HG02973 (cell line): ENCODE results near the gene CCDC178.
"Not testable (repeated sequence)": the region's sequence is repeated elsewhere in the genome, so short reads cannot be mapped to it uniquely, and the experiment has no call there.

ENCODE experiments used
- ATAC-seq: cut with Tn5 transposase; IDR thresholded peaks from one replicate; pipeline ENCODE4 v1.9.1; 2021; ENCODE audit warnings: moderate library complexity; ENCODE audit not compliant: unreplicated experiment

The CCDC178 gene, protein sequence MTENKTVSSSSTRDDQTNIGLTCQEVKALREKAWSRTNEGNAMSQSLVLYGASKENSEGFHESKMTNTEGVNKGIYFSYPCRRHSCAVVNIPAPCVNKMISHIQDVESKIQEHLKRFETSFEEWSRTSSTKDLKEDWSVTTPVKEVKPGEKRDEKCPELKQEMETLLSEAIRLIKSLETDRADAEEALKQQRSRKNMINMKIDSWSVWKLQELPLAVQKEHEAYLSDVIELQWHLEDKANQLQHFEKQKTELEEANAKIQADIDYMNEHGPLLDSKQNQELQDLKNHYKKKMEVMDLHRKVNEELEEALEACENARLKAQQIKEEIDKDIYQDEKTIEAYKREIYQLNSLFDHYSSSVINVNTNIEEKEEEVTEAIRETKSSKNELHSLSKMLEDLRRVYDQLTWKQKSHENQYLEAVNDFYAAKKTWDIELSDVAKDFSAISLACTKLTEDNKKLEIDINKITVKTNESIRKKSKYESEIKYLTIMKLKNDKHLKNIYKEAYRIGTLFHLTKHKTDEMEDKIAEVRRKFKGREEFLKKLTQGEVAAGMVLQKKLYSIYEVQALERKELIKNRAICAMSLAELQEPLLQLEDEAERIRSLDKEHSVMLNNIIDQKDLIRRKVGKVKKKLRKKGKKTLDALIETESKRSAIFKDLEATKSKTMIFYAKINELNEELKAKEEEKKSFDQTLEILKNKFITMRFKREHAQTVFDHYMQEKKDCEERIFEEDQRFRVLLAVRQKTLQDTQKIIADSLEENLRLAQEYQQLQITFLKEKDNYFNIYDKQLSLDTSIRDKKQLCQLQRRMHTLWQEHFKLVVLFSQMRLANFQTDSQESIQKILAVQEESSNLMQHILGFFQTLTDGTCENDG

DNA sequence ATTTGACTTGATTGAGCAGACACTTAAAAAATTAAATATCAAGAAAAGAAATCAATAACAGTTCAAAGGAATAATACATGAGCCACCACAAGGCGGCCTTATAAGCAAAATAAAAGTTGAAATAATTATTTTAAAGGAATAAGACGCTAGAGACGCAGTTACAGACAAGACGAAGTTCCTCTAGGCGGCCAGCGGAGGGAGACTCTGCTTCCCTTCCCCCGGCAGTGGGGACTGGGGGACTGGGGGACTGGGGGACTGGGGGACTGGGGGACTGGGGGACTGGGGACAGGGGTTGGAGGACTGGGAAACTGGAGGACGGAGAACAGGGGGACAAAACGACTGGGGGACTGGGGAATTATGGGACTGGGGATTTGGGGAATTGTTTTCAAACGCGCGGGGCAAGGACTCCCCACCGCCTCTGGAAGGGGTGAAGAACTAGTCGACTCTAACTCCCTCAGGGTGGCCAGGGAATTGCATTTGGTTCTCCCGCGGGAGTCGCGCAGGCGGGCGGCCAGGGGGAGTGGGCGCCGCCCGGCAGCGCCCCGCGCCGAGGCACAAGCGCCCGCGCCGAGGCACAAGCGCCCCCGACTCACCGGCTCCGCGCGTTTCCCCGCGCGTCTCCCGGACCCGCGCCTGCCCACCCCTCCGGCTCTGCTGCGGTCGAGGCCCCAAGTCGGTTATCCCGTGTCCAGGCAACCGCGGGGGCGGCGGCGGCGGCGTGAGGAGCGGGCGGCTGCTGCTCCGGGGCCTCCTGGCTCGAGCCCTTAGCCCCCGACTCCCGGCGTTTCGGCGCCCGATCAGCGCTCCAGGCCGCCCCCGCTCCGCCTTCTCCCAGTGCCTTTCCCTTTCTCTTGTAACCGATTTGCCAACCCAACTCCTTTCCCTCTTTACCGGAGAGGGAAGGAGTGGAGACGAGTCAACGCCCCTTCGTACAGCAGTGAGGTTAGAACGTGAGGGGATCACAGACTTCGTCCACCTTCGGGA lies at the start of gene CCDC178:
TSS of gene CCDC178 (minus strand) at position 662 of the 984 bp plus-strand sequence. CDS start 28,633 bp downstream, outside the sequence.
- ATAC-seq = no peak

DNA sequence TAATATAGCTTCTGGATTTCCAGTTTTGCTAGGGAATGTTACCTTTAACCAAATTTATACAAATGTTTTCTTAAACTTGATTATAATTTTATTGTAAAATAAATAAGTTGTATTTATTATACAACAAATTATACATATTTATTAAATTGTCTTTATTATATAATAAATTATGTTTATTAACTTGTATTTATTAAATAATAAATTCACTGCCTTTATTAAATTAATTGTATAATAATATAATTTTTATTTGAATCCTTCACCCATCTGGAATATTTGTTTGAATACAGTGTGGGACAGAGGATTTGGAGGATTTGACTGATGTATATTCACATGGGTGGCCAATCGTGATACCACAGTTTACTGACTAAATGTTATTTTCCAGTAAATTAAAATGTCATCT lies 43.4 kb upstream of the CCDC178 start:
- ATAC-seq = no peak

DNA sequence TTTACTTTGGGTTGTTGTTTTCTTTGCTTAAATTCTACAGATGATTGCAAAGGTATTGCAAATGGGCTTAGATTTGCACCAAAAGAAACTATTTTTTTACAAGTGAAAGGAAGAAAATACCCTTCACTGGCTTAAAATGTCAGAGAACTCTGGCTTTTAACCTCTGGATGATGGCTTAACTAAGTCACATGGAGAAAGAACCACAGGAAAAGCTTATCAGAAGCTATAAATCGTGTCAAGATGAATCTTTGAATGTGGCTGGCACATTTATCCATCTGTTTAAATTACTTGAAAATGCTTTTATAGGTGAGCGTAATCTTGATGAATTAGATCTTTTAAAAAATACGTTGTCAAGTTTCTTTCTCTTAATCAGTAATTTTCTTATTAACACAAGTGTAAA lies 32.0 kb upstream of the CCDC178 start:
- ATAC-seq = no peak

DNA sequence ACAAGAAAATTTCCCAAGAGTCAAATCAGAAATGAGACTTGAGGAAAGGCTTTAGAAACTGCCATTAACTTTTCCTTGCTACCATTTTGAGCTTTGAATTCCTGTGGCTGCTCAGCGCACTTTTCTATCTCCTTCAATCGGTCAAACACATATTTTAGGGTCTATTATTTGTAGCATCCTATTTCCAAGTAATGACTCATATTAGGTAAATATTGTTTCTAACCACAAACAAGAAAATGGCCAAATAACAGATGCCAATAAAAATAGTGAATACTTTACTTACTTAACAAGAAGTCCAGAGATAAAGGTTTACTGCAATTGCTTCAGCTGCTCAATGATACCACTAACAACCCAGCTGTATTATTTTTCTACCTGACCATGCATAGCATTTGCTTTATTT lies 29.7 kb upstream of the CCDC178 start:
- no peak for ATAC-seq

DNA sequence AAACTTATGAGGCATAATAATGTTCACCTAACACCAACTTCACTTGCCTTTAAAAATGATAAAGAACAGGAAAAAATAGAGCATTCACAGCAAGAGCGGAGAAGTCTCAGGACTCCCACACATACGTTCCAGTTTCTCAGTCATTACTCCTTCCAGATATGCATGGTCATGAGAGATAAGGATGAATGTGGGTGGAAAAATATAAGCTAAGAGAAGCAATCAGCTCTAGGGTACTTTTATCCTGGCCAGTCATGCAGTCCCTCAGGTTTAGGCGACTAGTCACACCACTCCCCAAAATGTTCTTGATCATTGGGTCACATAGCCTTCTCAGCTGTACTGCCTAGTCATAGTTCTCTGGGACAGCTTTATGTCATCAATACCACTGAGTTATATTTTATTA lies 29.2 kb upstream of the CCDC178 start:
- no peak for ATAC-seq

DNA sequence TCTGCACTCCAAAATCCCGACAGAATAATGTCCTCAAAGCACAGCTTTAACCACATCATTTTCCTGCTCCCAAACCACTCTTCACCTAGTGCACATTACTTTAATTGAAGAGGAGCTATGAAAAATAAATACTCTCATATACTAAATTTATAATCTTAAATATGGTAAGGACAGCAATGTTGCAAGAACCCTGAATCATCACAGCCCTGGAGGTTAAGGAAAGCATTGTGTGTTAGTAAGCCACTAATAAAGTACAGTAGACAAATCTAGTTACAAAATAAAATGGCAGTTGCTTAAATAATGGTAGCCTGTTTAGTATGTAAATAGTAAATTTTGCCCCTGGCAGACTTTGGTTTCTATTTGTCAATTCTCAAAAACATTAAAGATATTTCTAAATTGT lies 27.0 kb upstream of the CCDC178 start:
- ATAC-seq = no peak

DNA sequence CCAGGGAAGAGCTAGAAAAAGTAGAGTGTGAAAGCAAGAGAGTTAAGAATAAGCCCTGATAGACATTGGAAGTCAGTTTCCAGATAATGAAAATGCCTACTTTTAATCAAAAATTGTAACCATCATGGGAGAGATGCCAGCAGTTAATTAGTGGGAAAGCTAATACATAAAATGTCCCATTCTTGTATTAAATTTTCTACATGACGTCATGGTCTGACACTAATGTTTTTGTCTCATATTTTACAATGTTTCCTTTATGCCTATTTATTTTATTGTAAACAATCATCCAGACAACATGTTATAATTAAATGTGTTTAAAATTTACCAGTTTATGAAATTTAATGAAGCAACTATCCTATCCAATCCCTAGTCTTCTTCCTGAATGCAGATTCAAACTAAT lies 26.3 kb upstream of the CCDC178 start:
- ATAC-seq = no peak

DNA sequence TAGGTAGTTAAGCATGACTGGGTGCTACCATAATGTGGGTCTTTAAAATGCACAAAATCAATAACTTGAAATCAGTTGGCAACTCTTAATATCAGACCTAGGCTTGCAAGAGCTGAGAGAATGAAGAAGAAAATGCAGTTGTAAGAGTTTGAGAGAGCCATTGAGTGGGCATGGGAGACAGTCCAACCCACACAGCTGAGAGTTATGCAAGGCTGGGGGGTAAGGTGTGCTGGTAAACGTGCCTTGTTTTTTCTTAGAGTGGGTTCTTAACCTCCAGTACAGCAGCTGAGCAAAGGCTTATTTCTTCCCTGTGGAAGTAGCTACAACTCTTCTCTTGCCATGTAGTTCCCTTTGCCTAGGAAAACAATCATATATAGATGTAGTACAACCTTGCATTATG lies 20.2 kb upstream of the CCDC178 start:
- no peak for ATAC-seq

DNA sequence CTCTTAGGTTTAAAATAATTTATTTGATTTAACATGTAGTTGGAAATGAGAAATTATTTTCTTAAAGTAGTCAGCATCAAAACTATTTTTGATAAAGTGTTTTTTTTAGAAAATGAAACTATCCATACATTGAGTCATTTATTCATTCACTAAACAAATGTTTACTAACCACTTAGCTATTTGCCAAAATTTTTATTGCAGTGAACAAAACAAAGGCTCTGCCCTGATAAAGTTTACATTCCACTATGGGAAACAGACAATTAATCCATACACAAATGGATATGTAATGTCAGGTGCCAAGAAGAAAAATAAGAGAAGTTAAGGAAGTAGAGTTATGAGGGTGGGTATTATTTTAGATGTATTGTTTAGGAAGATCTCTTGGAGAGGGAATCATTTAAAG lies 19.1 kb upstream of the CCDC178 start:
- ATAC-seq = no peak

DNA sequence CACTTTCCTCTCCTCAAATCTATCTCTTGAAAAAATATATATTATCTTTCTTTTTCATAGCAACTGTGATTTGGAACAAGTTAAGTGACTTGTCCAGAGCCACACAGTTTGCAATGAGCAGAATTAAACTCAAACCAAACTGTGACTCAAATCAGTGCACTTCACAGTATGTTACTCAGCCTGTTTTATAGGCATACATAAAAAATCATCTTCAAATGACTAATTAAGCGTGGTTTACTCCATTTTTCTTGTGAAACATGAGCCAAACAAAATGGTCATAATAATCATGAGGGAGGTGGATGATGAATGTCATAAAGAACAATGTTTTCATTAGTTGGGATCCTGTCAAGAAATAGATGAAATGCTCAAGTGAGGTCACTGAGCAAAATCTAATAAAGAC lies 6.1 kb upstream of the CCDC178 start:
- no peak for ATAC-seq

DNA sequence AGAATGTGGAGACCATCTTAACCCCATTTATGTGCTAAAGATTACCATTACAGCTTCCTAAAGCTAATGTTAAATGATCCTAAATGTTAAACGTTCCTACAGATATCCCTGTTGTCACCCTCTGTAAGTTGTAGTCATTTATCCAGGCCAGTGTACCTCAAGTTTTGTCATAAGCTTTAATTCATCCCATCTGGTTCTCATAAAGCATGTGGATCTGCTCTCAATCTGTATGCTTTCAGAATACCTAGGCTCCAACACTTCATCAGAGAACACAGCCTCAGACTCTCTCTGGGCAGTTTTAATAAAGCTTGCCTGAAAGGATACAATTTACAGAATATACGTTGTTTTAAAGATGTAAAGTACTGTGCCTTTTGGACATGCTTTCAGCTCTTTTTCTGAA lies 4.2 kb upstream of the CCDC178 start:
- no peak for ATAC-seq

DNA sequence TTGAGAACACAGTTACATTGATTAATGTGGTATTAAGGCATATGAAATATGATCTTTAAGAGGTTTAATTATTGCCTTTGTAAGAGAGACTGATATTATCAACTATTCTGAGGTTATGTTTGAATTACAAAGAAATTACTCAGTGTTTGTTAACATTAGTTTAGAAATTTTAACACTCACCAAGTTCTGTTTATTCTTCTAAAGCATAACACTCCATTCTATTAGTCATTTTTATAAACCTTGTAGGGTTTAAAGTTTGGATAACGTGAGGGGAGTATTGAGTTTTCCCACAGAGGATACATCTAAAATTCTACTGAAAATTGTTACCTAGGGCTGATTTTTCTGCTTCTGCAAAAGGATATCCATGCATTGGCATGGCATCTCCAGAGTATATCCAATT lies 7.7 kb downstream of the CCDC178 start:
- ATAC-seq = no peak

DNA sequence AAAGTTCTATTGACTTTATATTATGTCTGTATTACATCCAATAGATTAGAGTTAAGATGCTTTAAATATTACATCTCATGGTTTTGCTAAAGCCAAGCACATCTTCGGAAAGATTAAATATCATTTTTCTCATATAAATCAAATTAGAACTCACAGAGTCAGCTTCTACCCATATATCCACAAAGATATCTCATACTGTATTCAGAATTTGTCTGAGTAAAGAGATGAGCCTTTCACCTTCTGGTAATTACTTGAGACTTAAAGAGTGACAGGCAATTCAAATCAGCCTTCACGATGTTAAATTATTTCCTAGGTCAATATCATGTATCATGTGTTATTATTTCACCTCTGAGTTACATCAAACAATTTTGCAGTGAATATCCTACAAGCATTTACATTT lies 13.0 kb downstream of the CCDC178 start:
- ATAC-seq = no peak

DNA sequence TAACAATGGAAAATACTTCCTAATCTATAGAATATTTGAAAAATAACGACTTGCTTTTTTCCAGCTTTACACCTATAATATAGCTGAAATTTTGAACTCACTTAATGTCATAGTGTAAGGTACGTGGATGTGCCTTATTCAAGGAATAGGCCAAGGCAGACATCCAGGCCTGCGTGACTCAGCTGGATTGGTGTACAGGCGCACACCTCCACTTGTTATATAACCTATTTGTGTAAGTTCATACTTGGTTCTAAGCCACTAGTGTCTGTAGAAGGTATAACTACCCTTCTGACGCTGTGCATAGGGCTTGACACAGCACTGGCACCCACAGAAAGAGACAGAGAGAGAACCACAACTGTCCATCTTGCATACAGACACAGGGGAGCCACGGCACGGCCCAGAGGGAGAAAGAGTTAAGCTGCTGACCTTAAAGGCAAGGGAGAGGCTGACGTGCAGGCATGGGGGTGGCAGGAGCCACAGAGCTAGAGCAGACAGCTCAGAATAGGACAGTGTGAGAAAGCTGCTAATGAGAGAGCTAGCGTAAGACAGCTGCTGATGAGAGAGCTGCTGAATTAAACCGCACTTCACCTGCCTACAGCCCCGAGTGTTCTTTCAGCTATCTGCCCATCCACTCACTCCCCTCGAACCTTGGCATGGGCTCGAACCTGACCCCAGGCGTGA lies 16.1 kb downstream of the CCDC178 start:
- no peak for ATAC-seq

DNA sequence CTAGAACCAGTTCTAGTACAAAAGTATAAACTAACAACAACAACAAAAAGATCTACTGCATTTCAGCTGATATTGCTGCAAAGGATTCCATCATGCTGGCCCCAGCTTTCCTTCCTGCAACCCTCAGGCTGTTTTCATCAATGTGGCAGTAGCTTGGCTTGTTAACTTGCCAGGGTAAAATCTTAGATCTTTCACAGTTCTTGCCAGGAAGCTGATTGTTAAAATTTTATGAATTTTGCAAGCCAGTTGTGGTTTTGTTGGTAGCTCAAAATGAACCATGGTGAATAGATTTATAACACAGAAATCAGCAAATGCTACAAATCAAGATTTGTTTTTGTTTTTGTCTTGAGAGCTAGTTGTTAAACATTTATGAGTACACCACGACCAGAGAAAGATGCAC lies 19.3 kb downstream of the CCDC178 start:
- no peak for ATAC-seq

DNA sequence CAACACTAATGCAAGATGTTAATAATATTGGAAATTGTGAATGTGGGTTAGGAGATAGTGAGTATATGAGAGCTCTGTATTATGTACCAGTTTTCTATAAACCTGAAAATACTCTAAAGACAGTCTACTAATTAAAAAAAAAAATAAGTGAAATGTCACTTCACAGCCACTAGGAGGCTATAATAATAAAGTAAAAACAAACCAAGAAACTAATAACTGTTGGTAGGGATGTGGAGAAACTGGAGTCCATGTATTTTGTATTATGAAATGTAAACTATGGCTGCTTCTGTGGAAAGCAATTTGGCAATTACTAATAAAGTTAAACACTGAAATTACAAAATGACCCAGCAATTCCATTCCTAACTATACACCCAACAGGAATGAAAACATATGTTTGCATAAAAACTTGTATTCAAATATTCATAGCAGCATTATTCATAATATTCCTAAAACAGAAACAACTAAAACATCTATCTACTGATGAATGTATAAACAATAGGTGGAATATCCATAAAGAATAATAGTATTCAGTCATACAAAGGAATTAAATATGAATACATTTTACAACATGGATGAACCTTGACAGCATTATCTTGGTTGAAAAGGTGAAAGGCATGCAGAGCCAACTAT lies 36.2 kb downstream of the CCDC178 start:
- no peak for ATAC-seq

DNA sequence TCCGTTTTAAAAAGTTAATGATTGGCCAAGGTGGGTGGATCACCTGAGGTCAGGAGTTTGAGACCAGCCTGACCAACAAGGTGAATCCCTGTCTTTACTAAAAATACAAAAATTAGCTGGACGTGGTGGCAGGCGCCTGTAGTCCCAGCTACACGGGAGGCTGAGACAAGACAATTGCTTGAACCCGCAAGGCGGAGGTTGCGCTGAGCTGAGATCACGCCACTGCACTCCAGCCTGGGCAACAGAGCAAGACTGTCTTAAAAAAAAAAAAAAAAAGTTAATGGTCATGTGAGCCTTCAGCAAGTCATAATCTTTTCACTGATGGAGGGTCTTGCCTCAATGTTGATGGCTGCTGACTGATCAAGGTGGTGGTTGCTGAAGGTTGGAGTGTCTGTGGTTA lies 41.6 kb downstream of the CCDC178 start:
- ATAC-seq = not testable (repeated sequence)

DNA sequence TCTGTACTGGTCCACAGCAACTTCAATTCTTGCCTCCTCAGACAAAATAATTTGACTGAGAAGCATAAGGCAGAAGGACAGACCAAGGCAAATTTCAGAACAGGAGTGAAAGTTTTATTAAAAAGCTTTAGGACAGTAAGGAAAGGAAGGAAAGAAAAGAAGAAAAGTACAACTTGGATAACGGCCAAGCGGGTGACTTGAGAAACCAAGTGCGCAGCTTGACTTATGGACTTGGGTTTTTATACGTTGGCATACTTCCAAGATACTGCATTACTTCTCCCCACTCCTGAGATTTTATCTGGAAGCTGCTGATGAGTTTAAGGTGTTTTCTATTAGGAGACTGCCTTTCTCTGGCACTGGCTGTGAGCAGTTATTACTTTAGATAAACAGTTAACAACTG lies 64.7 kb downstream of the CCDC178 start:
- no peak for ATAC-seq

DNA sequence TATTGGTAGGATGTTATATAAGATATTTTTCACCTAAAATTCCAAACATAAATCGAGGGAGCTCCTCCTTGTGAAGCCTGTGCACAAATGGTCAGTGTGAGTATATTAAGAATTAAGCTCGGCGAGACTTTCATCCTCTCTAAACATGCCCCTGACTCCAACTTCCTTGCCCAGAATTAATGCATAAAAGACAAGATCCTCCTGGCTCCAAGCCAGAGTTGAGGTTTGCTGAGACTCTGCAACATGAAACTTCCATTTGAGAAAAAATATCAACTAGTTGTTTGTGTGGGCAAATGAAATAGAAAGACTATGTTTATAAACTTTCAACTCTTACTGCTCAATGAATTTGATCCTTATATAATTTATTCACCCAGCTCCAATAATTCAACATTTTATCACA lies 68.1 kb downstream of the CCDC178 start:
- ATAC-seq = no peak
